ENCODE measurements around the gene RTN4RL2.

Gene RTN4RL2

GRCh38 chr11:57463671-57464538, 3.6 kb downstream of the RTN4RL2 start:
- no peak for DNase-seq
- TF ChIP-seq GATA1 (IDR thresholded peaks at IDR 0.05; ENCODE audit: low read depth, low read length): no peak
- no peak for TF ChIP-seq POLR2A (IDR thresholded peaks at IDR 0.05; ENCODE audit: low read length)

- TF ChIP-seq POLR2A (IDR thresholded peaks at IDR 0.05; ENCODE audit: low read length) (no peak), GATA1 (IDR thresholded peaks at IDR 0.05; ENCODE audit: low read depth, low read length) (no peak)
- DNase-seq: peak in 1 of 2 experiments; percentile 37
These were observed 4.3 kb downstream of the RTN4RL2 start for GRCh38 chr11:57464539-57465181.

GRCh38 chr11:57466680-57467079, 6.4 kb downstream of the RTN4RL2 start:
- no peak for DNase-seq
- TF ChIP-seq GATA1 (IDR thresholded peaks at IDR 0.05; ENCODE audit: low read depth, low read length): no peak
- TF ChIP-seq POLR2A (IDR thresholded peaks at IDR 0.05; ENCODE audit: low read length): no peak

GRCh38 chr11:57467508-57468157, 7.3 kb downstream of the RTN4RL2 start:
- no peak for DNase-seq
- TF ChIP-seq POLR2A (IDR thresholded peaks at IDR 0.05; ENCODE audit: low read length) (no peak), GATA1 (IDR thresholded peaks at IDR 0.05; ENCODE audit: low read depth, low read length) (no peak)

- DNase-seq: no peak
- TF ChIP-seq GATA1 (IDR thresholded peaks at IDR 0.05; ENCODE audit: low read depth, low read length) (no peak), POLR2A (IDR thresholded peaks at IDR 0.05; ENCODE audit: low read length) (no peak)
These were observed 7.9 kb downstream of the RTN4RL2 start for GRCh38 chr11:57468276-57468675.

- DNase-seq: no peak
- TF ChIP-seq GATA1 (IDR thresholded peaks at IDR 0.05; ENCODE audit: low read depth, low read length): no peak
- no peak for TF ChIP-seq POLR2A (IDR thresholded peaks at IDR 0.05; ENCODE audit: low read length)
These were observed 8.9 kb downstream of the RTN4RL2 start for GRCh38 chr11:57469268-57469667.

- TF ChIP-seq POLR2A (IDR thresholded peaks at IDR 0.05; ENCODE audit: low read length) (no peak), GATA1 (IDR thresholded peaks at IDR 0.05; ENCODE audit: low read depth, low read length) (no peak)
- DNase-seq: no peak
These were observed 11.2 kb downstream of the RTN4RL2 start for GRCh38 chr11:57471496-57471895.

- peak; percentile 53 to 67 for DNase-seq
- TF ChIP-seq GATA1 (IDR thresholded peaks at IDR 0.05; ENCODE audit: low read depth, low read length): no peak
- no peak for TF ChIP-seq POLR2A (IDR thresholded peaks at IDR 0.05; ENCODE audit: low read length)
These were observed 13.0 kb downstream of the RTN4RL2 start for GRCh38 chr11:57473285-57473841.

- DNase-seq: peak; percentile 57 to 65
- TF ChIP-seq POLR2A (IDR thresholded peaks at IDR 0.05; ENCODE audit: low read length) (no peak), GATA1 (IDR thresholded peaks at IDR 0.05; ENCODE audit: low read depth, low read length) (no peak)
These were observed 13.9 kb downstream of the RTN4RL2 start for GRCh38 chr11:57474017-57474802.

GRCh38 chr11:57474803-57475115, 14.4 kb downstream of the RTN4RL2 start:
- no peak for TF ChIP-seq GATA1 (IDR thresholded peaks at IDR 0.05; ENCODE audit: low read depth, low read length)
- no peak for TF ChIP-seq POLR2A (IDR thresholded peaks at IDR 0.05; ENCODE audit: low read length)
- DNase-seq: no peak

- DNase-seq: no peak
- TF ChIP-seq GATA1 (IDR thresholded peaks at IDR 0.05; ENCODE audit: low read depth, low read length) (no peak), POLR2A (IDR thresholded peaks at IDR 0.05; ENCODE audit: low read length) (no peak)
These were observed 14.9 kb downstream of the RTN4RL2 start for GRCh38 chr11:57475191-57475590.

- TF ChIP-seq GATA1 (IDR thresholded peaks at IDR 0.05; ENCODE audit: low read depth, low read length) (no peak), POLR2A (IDR thresholded peaks at IDR 0.05; ENCODE audit: low read length) (no peak)
- DNase-seq: no peak
These were observed 15.3 kb downstream of the RTN4RL2 start for GRCh38 chr11:57475671-57476046.

GRCh38 chr11:57476047-57476756, 15.9 kb downstream of the RTN4RL2 start:
- TF ChIP-seq POLR2A (IDR thresholded peaks at IDR 0.05; ENCODE audit: low read length): no peak
- peak; percentile 63 to 68 for DNase-seq
